ENCODE data around the gene METTL23. TPM values are rescaled to one million over a fixed set of nuclear protein-coding genes. Genes with fewer than 3 reads are reported as not detected.
"Not testable (repeated sequence)": the region's sequence is repeated elsewhere in the genome, so short reads cannot be mapped to it uniquely, and the experiment has no call there.

METTL23 gene
- polyA plus RNA-seq, 3 donors, result 37.9 to 71.3 (median 56.5) TPM

DNA sequence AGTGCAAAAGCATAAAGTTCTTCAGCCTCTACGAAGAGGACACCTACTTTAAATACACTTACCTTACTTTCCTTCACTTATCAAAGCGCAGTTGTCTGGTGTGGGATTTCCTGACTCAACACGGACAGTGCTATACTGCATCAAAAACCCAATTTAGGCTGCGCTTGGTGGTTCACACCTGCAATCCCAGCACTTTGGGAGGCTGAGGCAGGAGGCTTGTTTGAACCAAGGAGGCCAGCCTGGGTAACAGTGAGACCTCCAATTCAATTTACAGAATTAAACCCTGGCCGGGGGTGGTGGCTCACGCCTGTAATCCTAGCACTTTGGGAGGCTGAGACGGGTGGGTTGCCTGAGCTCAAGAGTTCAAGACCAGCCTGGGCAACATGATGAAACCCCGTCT, 4.4 kb upstream of the METTL23 start:
- intact Hi-C loops (cut with micrococcal nuclease), result loop anchor here in 1 of 2 donors (10.0 kb wide), 1 partner anchor 47 kb away; no protein-coding TSS in a partner anchor
- H3K27me3 Mint-ChIP-seq (ENCODE audit: low read depth in 3 of 3), result no peaks in the 10 kb centered on the region
- Histone ChIP-seq H3K79me2 (ENCODE audit: insufficient read depth, low read length) (peaks cover 52% of the 10 kb centered on the region), H3K4me2 (replicated peaks; ENCODE audit: extremely low read depth, low read length, poor library complexity, severe bottlenecking) (no peak overlapping the region), H2AFZ (ENCODE audit: insufficient read depth, low read depth, low read length, poor library complexity, severe bottlenecking) (no peak overlapping the region), H3K27ac (ENCODE audit: low read depth in 1 of 2, low read length in 2 of 2) (no peak overlapping the region), H3K4me3 (replicated peaks in 1 of 3; ENCODE audit: low read depth in 2 of 3, low read length in 3 of 3) (no peak overlapping the region), H3K36me3 (replicated peaks in 1 of 2; ENCODE audit: control insufficient read depth in 1 of 2, insufficient read depth in 2 of 2, low read length in 2 of 2) (peaks cover 67 to 76% of the 10 kb centered on the region in 2 donors), H3K27me3 (ENCODE audit: control insufficient read depth in 2 of 2, insufficient read depth in 2 of 2, low read length in 2 of 2) (no peaks in the 10 kb centered on the region), H3K9me3 (replicated peaks in 1 of 2; ENCODE audit: control insufficient read depth in 1 of 2, insufficient read depth in 1 of 2, low read length in 2 of 2) (no peaks in the 10 kb centered on the region), H3K9ac (ENCODE audit: insufficient read depth, low read length, poor library complexity, severe bottlenecking) (no peak overlapping the region), H4K20me1 (ENCODE audit: insufficient read depth, low read length) (peaks cover 77% of the 10 kb centered on the region), H3K4me1 (ENCODE audit: control insufficient read depth in 1 of 2, insufficient read depth in 2 of 2, low read length in 2 of 2) (peaks cover 17 to 20% of the 10 kb centered on the region in 2 donors)
- peak overlapping the region in 3 of 7 donors; percentile 6 to 66 (median 36) for H3K27ac Mint-ChIP-seq
- TF ChIP-seq, protein P1, sequence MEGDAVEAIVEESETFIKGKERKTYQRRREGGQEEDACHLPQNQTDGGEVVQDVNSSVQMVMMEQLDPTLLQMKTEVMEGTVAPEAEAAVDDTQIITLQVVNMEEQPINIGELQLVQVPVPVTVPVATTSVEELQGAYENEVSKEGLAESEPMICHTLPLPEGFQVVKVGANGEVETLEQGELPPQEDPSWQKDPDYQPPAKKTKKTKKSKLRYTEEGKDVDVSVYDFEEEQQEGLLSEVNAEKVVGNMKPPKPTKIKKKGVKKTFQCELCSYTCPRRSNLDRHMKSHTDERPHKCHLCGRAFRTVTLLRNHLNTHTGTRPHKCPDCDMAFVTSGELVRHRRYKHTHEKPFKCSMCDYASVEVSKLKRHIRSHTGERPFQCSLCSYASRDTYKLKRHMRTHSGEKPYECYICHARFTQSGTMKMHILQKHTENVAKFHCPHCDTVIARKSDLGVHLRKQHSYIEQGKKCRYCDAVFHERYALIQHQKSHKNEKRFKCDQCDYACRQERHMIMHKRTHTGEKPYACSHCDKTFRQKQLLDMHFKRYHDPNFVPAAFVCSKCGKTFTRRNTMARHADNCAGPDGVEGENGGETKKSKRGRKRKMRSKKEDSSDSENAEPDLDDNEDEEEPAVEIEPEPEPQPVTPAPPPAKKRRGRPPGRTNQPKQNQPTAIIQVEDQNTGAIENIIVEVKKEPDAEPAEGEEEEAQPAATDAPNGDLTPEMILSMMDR (IDR thresholded peaks at IDR 0.05), result no peak
- 92% methylated on average over 5 of the region's 8 CpGs for WGBS (ENCODE audit: insufficient coverage)
- peaks cover 70 to 84% of the 10 kb centered on the region in 2 donors for H3K36me3 Mint-ChIP-seq
- H3K9me3 Mint-ChIP-seq, result no peaks in the 10 kb centered on the region
- H3K4me1 Mint-ChIP-seq, result peaks cover 18% of the 10 kb centered on the region
- no peak overlapping the region for H3K4me3 Mint-ChIP-seq
- no peak for DNase-seq

DNA sequence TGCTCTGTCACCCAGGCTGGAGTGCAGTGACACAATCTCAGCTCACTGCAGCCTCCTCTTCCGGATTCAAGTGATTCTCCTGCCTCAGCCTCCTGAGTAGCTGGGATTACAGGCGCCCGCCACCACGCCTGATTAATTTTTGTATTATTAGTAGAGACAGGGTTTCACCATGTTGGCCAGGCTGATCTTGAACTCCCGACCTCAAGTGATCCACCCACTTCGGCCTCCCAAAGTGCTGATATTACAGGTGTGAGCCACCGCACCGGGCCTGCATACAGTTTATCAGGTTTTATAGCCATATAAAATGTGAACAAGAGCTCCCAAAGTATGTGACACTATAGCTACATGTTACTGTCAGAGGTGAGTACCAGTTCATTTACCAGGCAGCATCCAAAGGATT, 3.7 kb upstream of the METTL23 start:
- Mint-ChIP-seq H3K36me3 (peaks cover 67 to 77% of the 10 kb centered on the region in 2 donors), H3K4me1 (peaks cover 23% of the 10 kb centered on the region), H3K27ac (peak overlapping the region in 3 of 7 donors; percentile 21 to 41 (median 41))
- not testable (repeated sequence) for H3K4me2 ChIP-seq (replicated peaks; ENCODE audit: extremely low read depth, low read length, poor library complexity, severe bottlenecking); H3K4me3 ChIP-seq (replicated peaks in 1 of 3; ENCODE audit: low read depth in 2 of 3, low read length in 3 of 3); H3K27me3 ChIP-seq (ENCODE audit: control insufficient read depth in 2 of 2, insufficient read depth in 2 of 2, low read length in 2 of 2); DNase-seq; H3K4me3 Mint-ChIP-seq; H2AFZ ChIP-seq (ENCODE audit: insufficient read depth, low read depth, low read length, poor library complexity, severe bottlenecking); H3K27me3 Mint-ChIP-seq (ENCODE audit: low read depth in 3 of 3); H3K9me3 ChIP-seq (replicated peaks in 1 of 2; ENCODE audit: control insufficient read depth in 1 of 2, insufficient read depth in 1 of 2, low read length in 2 of 2); H3K9ac ChIP-seq (ENCODE audit: insufficient read depth, low read length, poor library complexity, severe bottlenecking); H3K9me3 Mint-ChIP-seq; H3K27ac ChIP-seq (ENCODE audit: low read depth in 1 of 2, low read length in 2 of 2)
- H3K79me2 ChIP-seq (ENCODE audit: insufficient read depth, low read length), result peaks cover 59% of the 10 kb centered on the region
- WGBS (ENCODE audit: insufficient coverage), result 100% methylated on average over 1 of the region's 8 CpGs
- intact Hi-C loops (cut with micrococcal nuclease), result loop anchor here in 1 of 2 donors (10.0 kb wide), 1 partner anchor 48 kb away; no protein-coding TSS in a partner anchor
- H4K20me1 ChIP-seq (ENCODE audit: insufficient read depth, low read length), result peaks cover 81% of the 10 kb centered on the region
- peaks cover 21 to 22% of the 10 kb centered on the region in 2 donors for H3K4me1 ChIP-seq (ENCODE audit: control insufficient read depth in 1 of 2, insufficient read depth in 2 of 2, low read length in 2 of 2)
- H3K36me3 ChIP-seq (replicated peaks in 1 of 2; ENCODE audit: control insufficient read depth in 1 of 2, insufficient read depth in 2 of 2, low read length in 2 of 2), result peaks cover 61 to 69% of the 10 kb centered on the region in 2 donors

Measured in CD14-positive monocyte (primary cell).